HEK293 (cell line): ENCODE data around the gene TOM1.

Experiments
- CTCF ChIA-PET: fragments of 350-600 bp; formaldehyde crosslinking; extraction: SDS; loops from one replicate; lab custom pipeline; 2021; ENCODE audit warnings: antibody characterized with exemption; lab: Yijun Ruan, JAX
- POLR2A ChIA-PET: fragments of 300-600 bp; formaldehyde crosslinking; extraction: SDS; loops from one replicate; lab custom pipeline; 2020; ENCODE audit warnings: antibody characterized with exemption, inconsistent platforms; lab: Yijun Ruan, JAX
- H3K27ac ChIP-seq: fragments of 200-500 bp; sonication (Bioruptor generic); 2 replicates; pipeline ENCODE4 v1.5.1; 2014; ENCODE audit warnings: low read depth, low read length, control low read depth, inconsistent platforms; ENCODE audit errors: extremely low read depth
- H3K36me3 ChIP-seq, 2 experiments: fragments of 200-500 bp in 1 of 2; sonication (Bioruptor generic) in 1 of 2; 1 replicate in 1 of 2; 2 replicates in 1 of 2; pipeline ENCODE4 v1.5.1; 2014 to 2017; ENCODE audit warnings: inconsistent platforms in 2 of 2, low read length in 2 of 2; ENCODE audit not compliant: control insufficient read depth in 2 of 2, insufficient read depth in 1 of 2
- H3K4me1 ChIP-seq: fragments of 200-500 bp; sonication (Bioruptor generic); 2 replicates; pipeline ENCODE4 v1.5.1; 2014; ENCODE audit warnings: mild to moderate bottlenecking, low read length, inconsistent platforms; ENCODE audit not compliant: control insufficient read depth, insufficient read depth
- H3K4me3 ChIP-seq: 2 replicates; pipeline ENCODE4 v1.5.1; 2011; ENCODE audit warnings: low read depth, mild to moderate bottlenecking, control low read depth, low read length, moderate library complexity
- H3K9me3 ChIP-seq: fragments of 200-500 bp; sonication (Bioruptor generic); 2 replicates; pipeline ENCODE4 v1.5.1; 2014; ENCODE audit warnings: low read depth, low read length, inconsistent platforms; ENCODE audit not compliant: control insufficient read depth, insufficient read depth
- BCL11B ChIP-seq: fragments of 450-650 bp; formaldehyde crosslinking; IDR thresholded peaks from 2 replicates; pipeline ENCODE4 v1.5.1; 2016; ENCODE audit warnings: low read depth, missing biosample characterization, missing genetic modification characterization
- INSM2 ChIP-seq: fragments of 450-650 bp; formaldehyde crosslinking; IDR thresholded peaks from 2 replicates; pipeline ENCODE4 v1.5.1; 2016; ENCODE audit warnings: missing biosample characterization, missing genetic modification characterization
- REPIN1 ChIP-seq: fragments of 450-650 bp; formaldehyde crosslinking; IDR thresholded peaks from 2 replicates; pipeline ENCODE4 v1.5.1; 2017; ENCODE audit warnings: missing biosample characterization, missing genetic modification characterization, low read depth
- ZNF311 ChIP-seq: fragments of 450-650 bp; formaldehyde crosslinking; IDR thresholded peaks from 2 replicates; pipeline ENCODE4 v1.5.1; 2017; ENCODE audit warnings: missing biosample characterization, missing genetic modification characterization, borderline replicate concordance
- ZNF449 ChIP-seq: fragments of 450-650 bp; formaldehyde crosslinking; IDR thresholded peaks from 2 replicates; pipeline ENCODE4 v1.5.1; 2017; ENCODE audit warnings: missing biosample characterization, mild to moderate bottlenecking, missing genetic modification characterization, moderate library complexity
- ZNF571 ChIP-seq: fragments of 450-650 bp; formaldehyde crosslinking; IDR thresholded peaks from 2 replicates; pipeline ENCODE4 v1.5.0; 2017; ENCODE audit warnings: missing biosample characterization, missing genetic modification characterization
- ZNF658 ChIP-seq: fragments of 450-650 bp; formaldehyde crosslinking; IDR thresholded peaks from 2 replicates; pipeline ENCODE4; 2016; ENCODE audit warnings: missing biosample characterization, missing genetic modification characterization
- ZNF677 ChIP-seq: fragments of 450-650 bp; IDR thresholded peaks from 2 replicates; pipeline ENCODE4 v1.5.0; 2018; ENCODE audit warnings: missing biosample characterization, mild to moderate bottlenecking, missing genetic modification characterization, moderate library complexity
- TF ChIP-seq, protein P1 (sequence below): fragments of 450-650 bp; formaldehyde crosslinking; IDR thresholded peaks from 2 replicates; pipeline ENCODE4 v1.5.1; 2016; ENCODE audit warnings: missing biosample characterization, missing genetic modification characterization, borderline replicate concordance
- TF ChIP-seq, protein P2 (sequence below): fragments of 450-650 bp; formaldehyde crosslinking; IDR thresholded peaks from 2 replicates; pipeline ENCODE4 v1.5.1; 2016; ENCODE audit warnings: missing biosample characterization, missing genetic modification characterization

The TOM1 gene

DNA sequence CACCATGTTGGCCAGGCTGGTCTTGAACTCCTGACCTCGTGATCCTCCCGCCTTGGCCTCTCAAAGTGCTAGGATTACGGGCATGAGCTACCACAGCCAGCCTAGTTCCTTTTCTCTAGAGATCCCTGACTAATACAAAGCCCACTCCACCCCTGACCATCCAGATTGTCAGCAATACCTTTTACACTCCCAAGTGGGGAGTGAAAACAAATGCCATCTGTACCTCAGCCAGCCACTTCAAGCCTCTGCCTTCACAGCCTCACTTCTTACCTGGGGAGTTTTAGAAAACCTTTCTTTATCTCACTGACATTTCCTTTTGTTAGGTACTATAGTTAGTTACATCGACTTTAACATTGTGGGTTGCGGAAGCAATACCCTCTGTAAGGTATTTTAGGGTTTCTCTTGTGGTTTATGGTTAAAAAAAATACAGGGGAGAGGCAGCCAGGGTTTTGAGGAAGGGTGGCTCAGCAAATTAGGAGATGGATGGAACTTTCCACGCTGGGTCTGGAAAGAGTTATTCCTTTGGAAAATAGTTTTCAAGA is 8.9 kb downstream of the TOM1 start (continued):
- TF ChIP-seq, protein P1, sequence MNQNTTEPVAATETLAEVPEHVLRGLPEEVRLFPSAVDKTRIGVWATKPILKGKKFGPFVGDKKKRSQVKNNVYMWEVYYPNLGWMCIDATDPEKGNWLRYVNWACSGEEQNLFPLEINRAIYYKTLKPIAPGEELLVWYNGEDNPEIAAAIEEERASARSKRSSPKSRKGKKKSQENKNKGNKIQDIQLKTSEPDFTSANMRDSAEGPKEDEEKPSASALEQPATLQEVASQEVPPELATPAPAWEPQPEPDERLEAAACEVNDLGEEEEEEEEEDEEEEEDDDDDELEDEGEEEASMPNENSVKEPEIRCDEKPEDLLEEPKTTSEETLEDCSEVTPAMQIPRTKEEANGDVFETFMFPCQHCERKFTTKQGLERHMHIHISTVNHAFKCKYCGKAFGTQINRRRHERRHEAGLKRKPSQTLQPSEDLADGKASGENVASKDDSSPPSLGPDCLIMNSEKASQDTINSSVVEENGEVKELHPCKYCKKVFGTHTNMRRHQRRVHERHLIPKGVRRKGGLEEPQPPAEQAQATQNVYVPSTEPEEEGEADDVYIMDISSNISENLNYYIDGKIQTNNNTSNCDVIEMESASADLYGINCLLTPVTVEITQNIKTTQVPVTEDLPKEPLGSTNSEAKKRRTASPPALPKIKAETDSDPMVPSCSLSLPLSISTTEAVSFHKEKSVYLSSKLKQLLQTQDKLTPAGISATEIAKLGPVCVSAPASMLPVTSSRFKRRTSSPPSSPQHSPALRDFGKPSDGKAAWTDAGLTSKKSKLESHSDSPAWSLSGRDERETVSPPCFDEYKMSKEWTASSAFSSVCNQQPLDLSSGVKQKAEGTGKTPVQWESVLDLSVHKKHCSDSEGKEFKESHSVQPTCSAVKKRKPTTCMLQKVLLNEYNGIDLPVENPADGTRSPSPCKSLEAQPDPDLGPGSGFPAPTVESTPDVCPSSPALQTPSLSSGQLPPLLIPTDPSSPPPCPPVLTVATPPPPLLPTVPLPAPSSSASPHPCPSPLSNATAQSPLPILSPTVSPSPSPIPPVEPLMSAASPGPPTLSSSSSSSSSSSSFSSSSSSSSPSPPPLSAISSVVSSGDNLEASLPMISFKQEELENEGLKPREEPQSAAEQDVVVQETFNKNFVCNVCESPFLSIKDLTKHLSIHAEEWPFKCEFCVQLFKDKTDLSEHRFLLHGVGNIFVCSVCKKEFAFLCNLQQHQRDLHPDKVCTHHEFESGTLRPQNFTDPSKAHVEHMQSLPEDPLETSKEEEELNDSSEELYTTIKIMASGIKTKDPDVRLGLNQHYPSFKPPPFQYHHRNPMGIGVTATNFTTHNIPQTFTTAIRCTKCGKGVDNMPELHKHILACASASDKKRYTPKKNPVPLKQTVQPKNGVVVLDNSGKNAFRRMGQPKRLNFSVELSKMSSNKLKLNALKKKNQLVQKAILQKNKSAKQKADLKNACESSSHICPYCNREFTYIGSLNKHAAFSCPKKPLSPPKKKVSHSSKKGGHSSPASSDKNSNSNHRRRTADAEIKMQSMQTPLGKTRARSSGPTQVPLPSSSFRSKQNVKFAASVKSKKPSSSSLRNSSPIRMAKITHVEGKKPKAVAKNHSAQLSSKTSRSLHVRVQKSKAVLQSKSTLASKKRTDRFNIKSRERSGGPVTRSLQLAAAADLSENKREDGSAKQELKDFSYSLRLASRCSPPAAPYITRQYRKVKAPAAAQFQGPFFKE, result no peak
- no peak for TF ChIP-seq REPIN1 (tag by site-specific recombination)
- TF ChIP-seq ZNF311 (tag by site-specific recombination), result no peak
- TF ChIP-seq ZNF571 (tag by site-specific recombination), result no peak
- TF ChIP-seq INSM2 (tag by site-specific recombination), result no peak

GRCh38 chr22:35310556-35311550 is 11.2 kb downstream of the TOM1 start:
- ChIA-PET POLR2A (interaction anchor here (1.8 kb wide), 1 partner anchor 11 kb away, joined by 7 read pairs; the partner anchor contains the start of gene TOM1), CTCF (interaction anchor here (0.6 to 0.8 kb wide), 3 partner anchors 9 to 80 kb away, joined by 3 to 4 read pairs (median 3); no protein-coding TSS in a partner anchor)
- TF ChIP-seq ZNF658 (tag by site-specific recombination) (no peak), ZNF449 (no peak), BCL11B (no peak), ZNF677 (no peak)
- TF ChIP-seq, protein P2, sequence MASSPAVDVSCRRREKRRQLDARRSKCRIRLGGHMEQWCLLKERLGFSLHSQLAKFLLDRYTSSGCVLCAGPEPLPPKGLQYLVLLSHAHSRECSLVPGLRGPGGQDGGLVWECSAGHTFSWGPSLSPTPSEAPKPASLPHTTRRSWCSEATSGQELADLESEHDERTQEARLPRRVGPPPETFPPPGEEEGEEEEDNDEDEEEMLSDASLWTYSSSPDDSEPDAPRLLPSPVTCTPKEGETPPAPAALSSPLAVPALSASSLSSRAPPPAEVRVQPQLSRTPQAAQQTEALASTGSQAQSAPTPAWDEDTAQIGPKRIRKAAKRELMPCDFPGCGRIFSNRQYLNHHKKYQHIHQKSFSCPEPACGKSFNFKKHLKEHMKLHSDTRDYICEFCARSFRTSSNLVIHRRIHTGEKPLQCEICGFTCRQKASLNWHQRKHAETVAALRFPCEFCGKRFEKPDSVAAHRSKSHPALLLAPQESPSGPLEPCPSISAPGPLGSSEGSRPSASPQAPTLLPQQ, result no peak
- Histone ChIP-seq H3K4me1 (0 out of 2 replicates have a peak, but pooled peaks cover 4% of the 10 kb centered on the region), H3K9me3 (no peaks in the 10 kb centered on the region), H3K36me3 (no peaks in the 10 kb centered on the region), H3K4me3 (no peak overlapping the region), H3K27ac (no peak overlapping the region)
